ENCODE data around the gene AKTIP.

Gene AKTIP

GRCh38 chr16:53484542-53484941 is 18.5 kb downstream of the AKTIP start:
- FAIRE-seq (no peak), DNase-seq (ENCODE audit: insufficient read length, low spot score) (no peak)

- DNase-seq (ENCODE audit: insufficient read length, low spot score), result no peak
- no peak for FAIRE-seq
Observed at GRCh38 chr16:53482123-53482522, 20.9 kb downstream of the AKTIP start.

DNA sequence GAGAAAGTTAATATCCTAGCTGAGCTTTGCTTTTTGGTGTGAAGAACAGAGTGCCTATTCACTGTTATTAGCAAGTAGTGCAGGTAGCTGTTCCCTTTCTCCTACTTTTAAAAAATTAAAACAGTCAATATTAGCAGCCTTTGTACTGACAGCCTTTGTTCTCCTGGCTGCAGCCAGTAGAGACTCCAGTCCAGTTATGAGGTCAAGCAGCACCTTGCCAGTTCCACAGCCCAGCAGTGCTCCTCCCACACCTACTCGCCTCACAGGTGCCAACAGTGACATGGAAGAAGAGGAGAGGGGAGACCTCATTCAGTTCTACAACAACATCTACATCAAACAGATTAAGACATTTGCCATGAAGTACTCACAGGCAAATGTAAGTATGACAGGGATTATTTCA is 22.6 kb downstream of the AKTIP start:
- DNase-seq (ENCODE audit: insufficient read length, low spot score) (no peak), FAIRE-seq (no peak)

DNA sequence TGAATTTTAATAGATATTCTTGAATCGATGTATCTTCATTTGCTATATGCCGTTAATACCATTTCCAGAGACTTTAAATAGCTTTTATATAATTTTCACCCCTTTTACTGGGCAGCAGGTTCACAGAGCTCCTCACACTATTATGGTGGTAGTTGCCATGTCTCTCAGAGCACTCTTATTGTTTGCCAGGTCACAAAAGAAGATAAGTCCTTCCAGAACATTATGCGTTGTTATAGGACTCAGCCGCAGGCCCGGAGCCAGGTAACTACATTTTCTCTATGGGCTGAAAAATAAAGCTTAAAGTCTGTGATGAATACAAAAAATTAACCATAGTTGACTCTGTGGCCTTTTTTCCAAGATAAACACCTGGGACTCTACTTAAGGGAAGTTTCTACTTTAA is 24.0 kb downstream of the AKTIP start:
- no peak for DNase-seq (ENCODE audit: insufficient read length, low spot score)
- FAIRE-seq, result no peak

DNA sequence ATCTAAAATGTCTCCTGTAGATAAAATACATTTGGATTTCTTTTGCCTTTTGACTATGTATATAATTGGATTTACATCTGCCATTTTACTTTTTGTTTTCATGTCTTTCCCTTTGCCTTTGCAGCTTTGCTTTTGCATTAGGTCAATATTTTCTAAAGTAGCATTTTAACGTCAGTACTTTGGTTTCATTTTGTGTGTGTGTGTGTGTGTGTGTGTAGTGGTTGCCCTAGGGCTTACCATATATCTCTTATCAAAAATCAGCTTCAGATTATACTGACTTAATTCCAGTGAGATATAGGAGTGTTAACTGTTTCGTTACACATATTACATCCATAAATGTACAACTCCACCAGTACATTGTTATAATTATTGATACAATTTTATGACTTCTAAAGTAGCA is 26.1 kb downstream of the AKTIP start:
- DNase-seq (ENCODE audit: insufficient read length, low spot score), result no peak
- no peak for FAIRE-seq

GRCh38 chr16:53465606-53466280 is 37.3 kb downstream of the AKTIP start:
- no peak for DNase-seq (ENCODE audit: insufficient read length, low spot score)

DNA sequence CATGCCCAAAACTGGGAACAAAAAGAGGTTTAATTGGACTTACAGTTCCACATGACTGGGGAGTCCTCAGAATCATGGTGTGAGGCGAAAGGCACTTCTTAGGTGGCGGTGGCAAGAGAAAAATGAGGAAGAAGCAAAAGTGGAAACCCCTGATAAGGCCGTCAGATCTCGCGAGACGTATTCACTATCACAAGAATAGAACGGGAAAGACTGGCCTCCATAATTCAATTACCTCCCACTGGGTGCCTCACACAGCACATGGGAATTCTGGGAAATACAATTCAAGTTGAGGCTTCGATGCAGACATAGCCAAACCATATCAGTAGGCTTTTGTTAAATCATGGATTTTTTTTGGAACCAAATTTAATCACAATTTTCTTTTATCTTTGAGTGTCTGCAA is 44.4 kb downstream of the AKTIP start:
- FAIRE-seq (no peak), DNase-seq (ENCODE audit: insufficient read length, low spot score) (no peak)

More at GRCh38 chr16:53465606-53466280, 37.3 kb downstream of the AKTIP start:
- FAIRE-seq, result no peak

DNA sequence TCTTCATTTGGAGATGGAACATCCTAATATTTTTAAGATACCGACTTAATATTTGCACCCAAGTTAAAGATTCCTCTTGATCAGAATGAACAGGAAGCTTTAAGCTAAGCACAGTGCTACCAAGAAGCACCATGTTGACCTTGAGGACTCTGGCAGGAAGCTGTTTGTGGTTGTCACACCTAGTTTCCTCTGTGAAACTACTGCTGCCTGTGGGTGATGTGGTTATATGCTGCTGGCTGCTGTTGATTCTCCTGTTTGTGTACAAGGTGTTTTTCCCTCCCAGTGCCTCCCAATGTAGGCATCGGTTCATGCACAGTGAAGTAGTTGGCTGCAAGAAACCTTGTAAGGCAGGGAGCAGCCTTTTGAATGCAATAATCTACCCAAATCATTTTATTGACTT is 45.3 kb downstream of the AKTIP start:
- peak; percentile 70 for DNase-seq (ENCODE audit: insufficient read length, low spot score)

GRCh38 chr16:53456625-53457024 is 46.4 kb downstream of the AKTIP start:
- FAIRE-seq (no peak), DNase-seq (ENCODE audit: insufficient read length, low spot score) (no peak)

More for the DNA sequence above, 45.3 kb downstream of the AKTIP start:
- FAIRE-seq, result peak; percentile 100

DNA sequence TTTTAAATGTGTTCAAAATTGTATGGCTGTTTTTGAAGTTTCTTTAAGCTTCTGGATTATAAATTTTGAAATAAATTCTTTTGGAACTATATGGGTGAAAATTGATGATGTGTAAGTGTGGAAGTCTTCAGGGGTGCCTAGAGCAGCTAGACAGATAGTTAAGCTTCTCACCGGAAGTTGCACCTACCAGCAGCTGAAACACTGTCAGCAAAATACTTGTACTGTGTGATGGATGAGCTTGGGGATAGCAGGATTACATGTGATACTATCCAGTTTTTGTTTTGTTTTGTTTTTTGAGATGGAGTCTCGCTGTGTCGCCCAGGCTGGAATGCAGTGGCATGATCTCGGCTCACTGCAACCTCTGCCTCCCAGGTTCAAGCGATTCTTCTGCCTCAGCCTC is 49.1 kb downstream of the AKTIP start:
- DNase-seq (ENCODE audit: insufficient read length, low spot score) (no peak), FAIRE-seq (no peak)

GRCh38 chr16:53449816-53450517 is 53.0 kb downstream of the AKTIP start:
- FAIRE-seq (no peak), DNase-seq (ENCODE audit: insufficient read length, low spot score) (no peak)

GRCh38 chr16:53446090-53446489 is 56.9 kb downstream of the AKTIP start:
- DNase-seq (ENCODE audit: insufficient read length, low spot score) (no peak), FAIRE-seq (no peak)

DNA sequence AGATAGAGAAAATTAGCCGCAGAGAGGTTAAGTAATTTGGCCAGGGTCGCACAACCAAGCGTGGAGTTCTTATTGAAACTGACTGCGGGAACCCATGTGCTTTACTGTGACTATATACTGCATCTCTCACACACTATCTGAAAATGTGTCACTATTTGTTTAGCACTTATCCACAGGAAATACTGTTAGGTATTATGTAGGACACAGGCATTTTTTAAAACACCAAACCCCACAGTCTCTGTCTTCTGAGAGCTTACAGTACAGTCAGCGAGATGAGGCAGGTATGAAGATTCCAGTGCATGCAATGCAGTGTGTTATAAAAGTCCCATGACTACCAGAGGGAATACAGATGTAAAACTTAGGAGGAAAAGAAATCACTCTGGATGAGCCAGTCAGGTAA is 57.5 kb downstream of the AKTIP start:
- DNase-seq (ENCODE audit: insufficient read length, low spot score) (no peak), FAIRE-seq (no peak)

Measured in GM19239 (cell line).